Spleen (tissue), 11 donors: ENCODE measurements around the gene ATP23. TPM values are rescaled to one million over a fixed set of nuclear protein-coding genes. Genes with fewer than 3 reads are reported as not detected.

Experiments
- DNase-seq: peaks from one replicate; pipeline ENCODE4 v3.0.0-alpha.2; 2020
- H3K27ac ChIP-seq, 8 donors: fragments of 200-600 bp; sonication (generic) in 7 of 8; 1 replicate in 4 of 8; 2 replicates in 4 of 8; pipeline versions ENCODE4 v1.5.0 to v1.8.0; 2016 to 2021; ENCODE audit warnings: inconsistent platforms in 4 of 8, mild to moderate bottlenecking in 4 of 8, moderate library complexity in 1 of 8
- H3K27me3 ChIP-seq, 7 donors: fragments of 200-600 bp; sonication (generic) in 6 of 7; replicated peaks in 1 of 7; 1 replicate in 4 of 7; 2 replicates in 3 of 7; pipeline versions ENCODE4 v1.5.0 to v1.8.0; 2016 to 2021; ENCODE audit warnings: inconsistent platforms in 3 of 7, mild to moderate bottlenecking in 1 of 7
- H3K36me3 ChIP-seq, 6 donors: fragments of 200-600 bp; sonication (generic) in 5 of 6; 1 replicate in 4 of 6; 2 replicates in 2 of 6; pipeline versions ENCODE4 v1.5.0 to v1.8.0; 2016 to 2021; ENCODE audit warnings: inconsistent platforms in 2 of 6
- H3K4me1 ChIP-seq, 6 donors: fragments of 200-600 bp; sonication (generic) in 5 of 6; 1 replicate in 3 of 6; 2 replicates in 3 of 6; pipeline versions ENCODE4 v1.5.0 to v1.8.0; 2016 to 2021; ENCODE audit warnings: inconsistent platforms in 3 of 6
- H3K4me3 ChIP-seq, 8 donors: fragments of 200-600 bp; sonication (generic) in 7 of 8; 1 replicate in 4 of 8; 2 replicates in 4 of 8; pipeline versions ENCODE4 v1.5.0 to v1.8.0; 2016 to 2021; ENCODE audit warnings: inconsistent platforms in 4 of 8, mild to moderate bottlenecking in 4 of 8, moderate library complexity in 2 of 8
- H3K9me3 ChIP-seq, 8 donors: fragments of 200-600 bp; sonication (generic) in 7 of 8; 1 replicate in 4 of 8; 2 replicates in 4 of 8; pipeline versions ENCODE4 v1.5.0 to v1.8.0; 2016 to 2021; ENCODE audit warnings: inconsistent platforms in 4 of 8
- POLR2A ChIP-seq, 3 donors: fragments of 450-650 bp; IDR thresholded peaks; one replicate each; pipeline ENCODE4 v1.5.1; 2017; ENCODE audit warnings: antibody characterized with exemption in 3 of 3, mild to moderate bottlenecking in 1 of 3
- POLR2AphosphoS5 ChIP-seq, 3 donors: sonication (generic); formaldehyde crosslinking; IDR thresholded peaks; one replicate each; pipeline ENCODE4 v1.5.1; 2017; ENCODE audit warnings: antibody characterized with exemption in 3 of 3
- WGBS, 5 donors: extraction: QIAGEN DNeasy Blood & Tissue Kit in 3 of 5; methylation state at CpG; one replicate each; pipeline versions ENCODE4 v1.1.5 to v1.1.7; 2013 to 2018; 5-methylcytosine and 5-hydroxymethylcytosine counted together
- intact Hi-C: fragments of 100-400 bp; cut with DNase I; formaldehyde crosslinking; loops from one replicate; pipeline ENCODE4 v1.15.0; 2023; ENCODE audit warnings: low total_unique reads
- polyA plus RNA-seq, 3 donors: library from polyadenylated mRNA; stranded (reverse); fragments of 200-250 nt; gene quantifications; one replicate each; pipeline ENCODE4 v1.2.1, GENCODE V29; 2013
- total RNA-seq, 7 donors: library from RNA; depleted of rRNA in 3 of 7; stranded (reverse); fragments of >200 nt in 3 of 7; fragmentation: NEBNext Ultra II Directional in 4 of 7; extraction: Animal tissue kit (Norgen Biotek cat#: 25700) in 4 of 7; gene quantifications; one replicate each; pipeline versions ENCODE4 v1.1.0 to v1.2.1, GENCODE V29; 2016 to 2021
- TF ChIP-seq, protein P1 (sequence below), 11 experiments: fragments of 200-600 bp in 7 of 11; fragments of 450-650 bp in 4 of 11; sonication (generic) in 4 of 11; IDR thresholded peaks in 8 of 11; conservative IDR thresholded peaks in 3 of 11; 1 replicate in 7 of 11; 2 replicates in 4 of 11; pipeline versions ENCODE4 v1.4.0 to v1.8.0; 2016 to 2021; ENCODE audit warnings: antibody characterized with exemption in 11 of 11, inconsistent platforms in 4 of 11, mild to moderate bottlenecking in 1 of 11
- donor health status: healthy with polysubstance abuse.
- donor health status: DM: no; HTN: no; CAD: no; lungs with moderate emphysema.
- donor health status: DM: no; HTN: no; CAD: no.
- donor health status: Bipolar disorder and iron deficiency.
- donor health status: healthy.
- donor health status: DM: no; HTN: no; CAD: no.
- donor health status: DM: yes; HTN: yes; CAD: no.

ATP23 gene
- total and polyA plus RNA-seq, 10 donors, result 2.5 to 11.8 (median 5.8) TPM

GRCh38 chr12:57899010-57899662 lies 42.2 kb upstream of the ATP23 start:
- TF ChIP-seq POLR2A (IDR thresholded peaks at IDR 0.05), result no peak
- peak; percentile 49 to 71 (median 63) for TF ChIP-seq POLR2AphosphoS5 (IDR thresholded peaks at IDR 0.05)
- Histone ChIP-seq H3K9me3 (no peaks in the 10 kb centered on the region), H3K27ac (peak overlapping the region; percentile 45 to 92 (median 86)), H3K4me3 (no peak overlapping the region), H3K36me3 (no peaks in the 10 kb centered on the region), H3K4me1 (peaks cover 37 to 61% (median 58%) of the 10 kb centered on the region in 6 donors), H3K27me3 (peaks cover 0 to 9% (median 0%) of the 10 kb centered on the region in 7 donors)
- 24 to 31% (median 31%) methylated on average over 8 to 10 of the region's 10 CpGs for WGBS, 5 donors
- intact Hi-C loops, result no loop called here
- DNase-seq, result peak; percentile 92

- intact Hi-C loops, result loop anchor here (10.0 kb wide), 1 partner anchor 98 kb away; no protein-coding TSS in a partner anchor
- H3K9me3 ChIP-seq, result no peaks in the 10 kb centered on the region
- DNase-seq, result no peak
- no peak for TF ChIP-seq POLR2AphosphoS5 (IDR thresholded peaks at IDR 0.05)
- TF ChIP-seq, protein P1, sequence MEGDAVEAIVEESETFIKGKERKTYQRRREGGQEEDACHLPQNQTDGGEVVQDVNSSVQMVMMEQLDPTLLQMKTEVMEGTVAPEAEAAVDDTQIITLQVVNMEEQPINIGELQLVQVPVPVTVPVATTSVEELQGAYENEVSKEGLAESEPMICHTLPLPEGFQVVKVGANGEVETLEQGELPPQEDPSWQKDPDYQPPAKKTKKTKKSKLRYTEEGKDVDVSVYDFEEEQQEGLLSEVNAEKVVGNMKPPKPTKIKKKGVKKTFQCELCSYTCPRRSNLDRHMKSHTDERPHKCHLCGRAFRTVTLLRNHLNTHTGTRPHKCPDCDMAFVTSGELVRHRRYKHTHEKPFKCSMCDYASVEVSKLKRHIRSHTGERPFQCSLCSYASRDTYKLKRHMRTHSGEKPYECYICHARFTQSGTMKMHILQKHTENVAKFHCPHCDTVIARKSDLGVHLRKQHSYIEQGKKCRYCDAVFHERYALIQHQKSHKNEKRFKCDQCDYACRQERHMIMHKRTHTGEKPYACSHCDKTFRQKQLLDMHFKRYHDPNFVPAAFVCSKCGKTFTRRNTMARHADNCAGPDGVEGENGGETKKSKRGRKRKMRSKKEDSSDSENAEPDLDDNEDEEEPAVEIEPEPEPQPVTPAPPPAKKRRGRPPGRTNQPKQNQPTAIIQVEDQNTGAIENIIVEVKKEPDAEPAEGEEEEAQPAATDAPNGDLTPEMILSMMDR (IDR thresholded peaks at IDR 0.05 in 8 of 11, conservative IDR thresholded peaks at IDR 0.05 in 3 of 11), result no peak
- no peak for TF ChIP-seq POLR2A (IDR thresholded peaks at IDR 0.05)
- WGBS, 5 donors, result 83 to 96% (median 91%) methylated on average over 3 of the region's 3 CpGs
- no peak overlapping the region for H3K27ac ChIP-seq
- peaks cover 20 to 39% (median 34%) of the 10 kb centered on the region in 6 donors for H3K4me1 ChIP-seq
- H3K36me3 ChIP-seq, result no peaks in the 10 kb centered on the region
- peaks cover 0 to 3% (median 0%) of the 10 kb centered on the region in 7 donors for H3K27me3 ChIP-seq
- no peak overlapping the region for H3K4me3 ChIP-seq
Measured at GRCh38 chr12:57902478-57902969, 38.8 kb upstream of the ATP23 start.

- intact Hi-C loops, result loop anchor here (10.0 kb wide), 1 partner anchor 100 kb away; no protein-coding TSS in a partner anchor
- Histone ChIP-seq H3K27ac (no peak overlapping the region), H3K36me3 (no peaks in the 10 kb centered on the region), H3K27me3 (peaks cover 0 to 3% (median 0%) of the 10 kb centered on the region in 7 donors), H3K9me3 (no peaks in the 10 kb centered on the region), H3K4me3 (no peak overlapping the region), H3K4me1 (peaks cover 3 to 20% (median 15%) of the 10 kb centered on the region in 6 donors)
- no peak for DNase-seq
- 78 to 84% (median 79%) methylated on average over 4 of the region's 4 CpGs for WGBS, 5 donors
- TF ChIP-seq POLR2A (IDR thresholded peaks at IDR 0.05) (no peak), POLR2AphosphoS5 (IDR thresholded peaks at IDR 0.05) (no peak)
- TF ChIP-seq, protein P1 (IDR thresholded peaks at IDR 0.05 in 8 of 11, conservative IDR thresholded peaks at IDR 0.05 in 3 of 11), result no peak
Measured at GRCh38 chr12:57904426-57904825, 36.9 kb upstream of the ATP23 start.

DNA sequence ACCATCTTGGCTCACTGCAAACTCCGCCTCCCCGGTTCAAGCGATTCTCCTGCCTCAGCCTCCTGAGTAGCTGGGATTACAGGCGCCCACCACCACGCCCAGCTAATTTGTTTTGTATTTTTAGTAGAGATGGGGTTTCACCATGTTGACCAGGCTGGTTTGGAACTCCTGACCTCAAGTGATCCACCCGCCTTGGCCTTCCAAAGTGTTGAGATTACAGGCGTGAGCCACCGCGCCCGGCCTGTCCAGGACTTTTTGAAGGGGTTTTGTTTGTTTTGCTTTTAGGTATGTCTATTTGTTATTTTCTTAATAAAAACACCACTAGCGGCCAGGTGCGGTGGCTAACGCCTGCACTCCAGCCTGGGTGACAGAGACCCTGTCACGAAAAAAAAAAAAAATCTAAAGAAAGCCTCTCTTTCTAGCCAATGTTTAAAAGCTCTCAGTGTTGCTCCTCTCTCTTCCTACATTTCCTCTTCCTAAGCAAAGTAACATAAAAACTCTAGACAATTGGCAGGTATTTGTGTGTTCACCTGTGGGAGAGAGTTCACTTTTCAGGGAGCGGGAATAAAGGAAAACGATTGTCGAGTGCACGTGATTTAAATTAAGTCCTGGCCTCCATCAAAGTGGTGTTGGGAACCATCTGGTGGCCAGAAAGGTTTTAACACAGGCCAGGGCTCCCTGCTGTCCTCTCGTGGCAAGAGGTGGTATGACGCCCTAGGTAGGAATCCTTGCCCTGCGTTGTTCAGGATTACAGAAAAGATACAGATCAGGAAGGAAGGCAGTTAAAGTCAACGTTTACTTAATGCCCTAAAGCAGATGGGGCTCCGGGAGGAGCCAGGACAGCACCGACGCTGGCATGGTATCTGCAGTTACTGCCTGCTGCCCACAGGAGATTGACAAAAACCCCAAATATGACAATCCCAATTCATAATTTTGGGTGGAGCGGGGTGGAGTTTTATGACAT lies 36.2 kb upstream of the ATP23 start:
- intact Hi-C loops, result loop anchor here (5.0 to 10.0 kb wide), 2 partner anchors 73 to 100 kb away; no protein-coding TSS in a partner anchor
- H3K4me3 ChIP-seq, result peak overlapping the region in 3 of 8 donors; percentile 5 to 21 (median 19)
- peaks cover 2 to 12% (median 10%) of the 10 kb centered on the region in 6 donors for H3K4me1 ChIP-seq
- H3K27me3 ChIP-seq, result peaks cover 0 to 3% (median 0%) of the 10 kb centered on the region in 7 donors
- DNase-seq, result peak; percentile 89
- peak overlapping the region in 1 of 8 donors; percentile 13 for H3K27ac ChIP-seq
- H3K9me3 ChIP-seq, result no peaks in the 10 kb centered on the region
- TF ChIP-seq, protein P1 (IDR thresholded peaks at IDR 0.05 in 8 of 11, conservative IDR thresholded peaks at IDR 0.05 in 3 of 11), result peak; percentile 99 to 100 (median 99)
- TF ChIP-seq POLR2AphosphoS5 (IDR thresholded peaks at IDR 0.05) (peak in 1 of 3 donors; percentile 88), POLR2A (IDR thresholded peaks at IDR 0.05) (no peak)
- no peaks in the 10 kb centered on the region for H3K36me3 ChIP-seq
- 42 to 44% (median 43%) methylated on average over 26 of the region's 26 CpGs for WGBS, 5 donors
